ENCODE results near the gene PRF1.

DNA sequence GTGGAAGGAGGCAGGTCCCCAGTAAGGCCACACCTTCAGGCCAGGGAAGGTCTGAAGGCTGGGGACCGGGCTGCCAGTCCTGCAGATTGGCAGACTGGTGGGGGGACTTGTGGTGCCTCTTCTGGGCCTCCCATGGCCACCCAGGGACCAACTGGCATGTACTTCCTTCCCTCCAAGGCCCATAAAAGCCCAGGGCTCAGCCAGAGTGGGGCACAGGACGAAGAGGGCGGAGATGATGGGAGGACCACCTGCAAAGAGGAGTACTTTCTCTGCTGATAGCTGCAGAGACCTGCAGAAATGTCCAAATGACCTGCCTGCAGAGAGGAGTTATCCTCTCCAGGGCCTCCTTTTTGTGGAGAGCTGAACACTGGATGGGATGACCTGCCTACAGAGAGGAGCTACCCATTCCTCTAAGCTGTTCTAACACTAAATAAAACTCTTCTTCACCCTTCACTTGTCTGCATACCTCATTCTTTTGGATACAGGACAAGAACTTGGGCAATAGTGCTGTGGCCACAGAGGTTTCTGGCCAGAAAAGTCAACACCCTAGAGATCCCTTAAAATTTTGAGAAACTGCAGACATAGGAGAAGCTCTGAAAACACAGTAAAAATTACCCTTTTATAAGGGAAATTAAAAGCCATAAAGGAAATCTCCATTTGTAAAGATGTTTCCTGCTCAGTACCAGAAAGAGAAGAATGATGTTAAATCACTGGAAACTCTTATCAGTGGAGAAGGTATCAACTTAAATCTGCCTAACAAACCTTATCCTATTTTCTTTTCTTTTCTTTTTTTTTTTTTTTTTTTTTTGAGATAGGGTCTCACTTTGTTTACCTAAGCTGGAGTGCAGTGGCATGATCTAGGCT lies 20.7 kb upstream of the PRF1 start:
- TF ChIP-seq, protein P1, sequence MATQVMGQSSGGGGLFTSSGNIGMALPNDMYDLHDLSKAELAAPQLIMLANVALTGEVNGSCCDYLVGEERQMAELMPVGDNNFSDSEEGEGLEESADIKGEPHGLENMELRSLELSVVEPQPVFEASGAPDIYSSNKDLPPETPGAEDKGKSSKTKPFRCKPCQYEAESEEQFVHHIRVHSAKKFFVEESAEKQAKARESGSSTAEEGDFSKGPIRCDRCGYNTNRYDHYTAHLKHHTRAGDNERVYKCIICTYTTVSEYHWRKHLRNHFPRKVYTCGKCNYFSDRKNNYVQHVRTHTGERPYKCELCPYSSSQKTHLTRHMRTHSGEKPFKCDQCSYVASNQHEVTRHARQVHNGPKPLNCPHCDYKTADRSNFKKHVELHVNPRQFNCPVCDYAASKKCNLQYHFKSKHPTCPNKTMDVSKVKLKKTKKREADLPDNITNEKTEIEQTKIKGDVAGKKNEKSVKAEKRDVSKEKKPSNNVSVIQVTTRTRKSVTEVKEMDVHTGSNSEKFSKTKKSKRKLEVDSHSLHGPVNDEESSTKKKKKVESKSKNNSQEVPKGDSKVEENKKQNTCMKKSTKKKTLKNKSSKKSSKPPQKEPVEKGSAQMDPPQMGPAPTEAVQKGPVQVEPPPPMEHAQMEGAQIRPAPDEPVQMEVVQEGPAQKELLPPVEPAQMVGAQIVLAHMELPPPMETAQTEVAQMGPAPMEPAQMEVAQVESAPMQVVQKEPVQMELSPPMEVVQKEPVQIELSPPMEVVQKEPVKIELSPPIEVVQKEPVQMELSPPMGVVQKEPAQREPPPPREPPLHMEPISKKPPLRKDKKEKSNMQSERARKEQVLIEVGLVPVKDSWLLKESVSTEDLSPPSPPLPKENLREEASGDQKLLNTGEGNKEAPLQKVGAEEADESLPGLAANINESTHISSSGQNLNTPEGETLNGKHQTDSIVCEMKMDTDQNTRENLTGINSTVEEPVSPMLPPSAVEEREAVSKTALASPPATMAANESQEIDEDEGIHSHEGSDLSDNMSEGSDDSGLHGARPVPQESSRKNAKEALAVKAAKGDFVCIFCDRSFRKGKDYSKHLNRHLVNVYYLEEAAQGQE (IDR thresholded peaks at IDR 0.05; ENCODE audit: insufficient read depth in 1 of 2, low read depth in 2 of 2, low read length in 2 of 2) = no peak
- no peak for TF ChIP-seq POLR2AphosphoS5 (IDR thresholded peaks at IDR 0.05; ENCODE audit: low read depth, low read length)
- TF ChIP-seq TAF1 (IDR thresholded peaks at IDR 0.05; ENCODE audit: borderline replicate concordance, insufficient read depth, low read length) = no peak
- TF ChIP-seq SIN3A (IDR thresholded peaks at IDR 0.05; ENCODE audit: borderline replicate concordance, insufficient read depth, low read length) = no peak

Measured in PFSK-1 (cell line).